ENCODE data around the gene MTARC2.

Gene MTARC2

GRCh38 chr1:220769205-220769604 is 21.1 kb downstream of the MTARC2 start:
- no peak for DNase-seq (ENCODE audit: low read depth in 2 of 2)

DNA sequence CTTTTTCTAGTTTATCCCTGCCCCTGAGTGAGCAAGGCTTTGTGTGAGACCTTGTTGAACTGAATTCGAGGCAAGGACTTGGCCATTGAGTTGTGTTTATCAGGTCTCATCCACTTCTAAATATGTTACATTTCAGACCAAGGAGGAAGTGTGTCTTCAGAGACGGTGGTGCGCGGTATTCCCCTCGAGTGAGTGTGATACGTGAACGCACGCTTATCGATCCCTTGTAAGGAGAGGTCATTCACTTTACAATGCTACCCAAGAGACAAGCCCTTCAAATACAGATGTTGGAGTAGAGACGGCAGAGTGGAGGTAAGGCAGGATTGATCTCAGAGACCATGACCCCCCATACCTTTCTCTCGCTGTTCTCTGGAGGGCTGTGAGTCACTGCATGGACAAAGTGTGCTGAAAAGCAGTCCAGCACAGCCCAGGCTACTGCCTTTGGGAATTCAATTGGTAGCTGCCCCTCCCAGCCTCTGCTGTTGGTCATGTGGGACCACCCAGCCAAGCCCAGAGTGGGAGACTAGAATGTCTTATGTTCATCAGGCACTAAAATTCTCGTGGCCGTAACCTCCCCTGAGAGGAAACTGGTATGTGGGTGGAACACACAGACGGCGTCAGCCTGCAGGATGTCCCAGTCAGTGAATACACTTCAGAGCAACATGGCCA is 22.3 kb downstream of the MTARC2 start:
- no peak for DNase-seq (ENCODE audit: low read depth in 2 of 2)

DNA sequence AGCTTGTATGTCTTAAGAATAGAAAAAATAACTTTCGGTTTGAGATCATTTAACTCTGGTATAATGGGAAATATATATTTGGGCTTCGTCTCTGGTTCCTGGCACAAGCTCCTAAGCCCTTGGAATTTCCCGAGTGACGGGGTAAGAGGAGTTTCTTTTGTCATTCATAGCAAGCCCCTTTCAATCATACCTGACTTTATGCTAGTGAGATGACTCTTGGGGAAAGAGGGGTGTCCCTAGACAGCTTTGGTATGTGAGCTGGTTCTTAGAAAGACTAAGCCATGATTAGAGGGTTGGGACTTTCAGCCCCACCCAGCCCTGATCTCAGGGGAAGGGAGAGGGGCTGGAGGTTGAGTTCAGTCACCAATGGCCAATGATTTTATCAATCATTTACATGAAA is 24.7 kb downstream of the MTARC2 start:
- no peak for DNase-seq (ENCODE audit: low read depth in 2 of 2)

- peak; percentile 19 to 23 for DNase-seq (ENCODE audit: low read depth in 2 of 2)
Measured at GRCh38 chr1:220775240-220775853, 27.2 kb downstream of the MTARC2 start.

DNA sequence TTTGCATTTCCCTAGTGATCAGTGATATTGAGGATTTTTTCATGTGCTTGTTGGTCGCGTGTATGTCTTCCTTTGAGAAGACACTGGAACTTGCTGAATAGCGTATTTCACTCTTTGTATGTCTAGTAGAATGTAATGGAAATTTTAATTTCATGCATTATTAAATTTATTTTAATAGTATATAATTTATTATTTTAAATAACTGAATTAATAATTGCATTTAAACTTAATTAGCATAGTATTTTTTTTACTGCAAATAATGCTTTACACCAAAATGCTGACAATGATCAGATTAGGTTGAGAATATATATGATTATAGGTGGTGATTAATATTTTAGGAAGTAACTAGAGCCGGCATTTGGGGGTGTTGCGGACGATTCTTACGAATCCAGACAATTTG is 28.1 kb downstream of the MTARC2 start:
- no peak for DNase-seq (ENCODE audit: low read depth in 2 of 2)

DNA sequence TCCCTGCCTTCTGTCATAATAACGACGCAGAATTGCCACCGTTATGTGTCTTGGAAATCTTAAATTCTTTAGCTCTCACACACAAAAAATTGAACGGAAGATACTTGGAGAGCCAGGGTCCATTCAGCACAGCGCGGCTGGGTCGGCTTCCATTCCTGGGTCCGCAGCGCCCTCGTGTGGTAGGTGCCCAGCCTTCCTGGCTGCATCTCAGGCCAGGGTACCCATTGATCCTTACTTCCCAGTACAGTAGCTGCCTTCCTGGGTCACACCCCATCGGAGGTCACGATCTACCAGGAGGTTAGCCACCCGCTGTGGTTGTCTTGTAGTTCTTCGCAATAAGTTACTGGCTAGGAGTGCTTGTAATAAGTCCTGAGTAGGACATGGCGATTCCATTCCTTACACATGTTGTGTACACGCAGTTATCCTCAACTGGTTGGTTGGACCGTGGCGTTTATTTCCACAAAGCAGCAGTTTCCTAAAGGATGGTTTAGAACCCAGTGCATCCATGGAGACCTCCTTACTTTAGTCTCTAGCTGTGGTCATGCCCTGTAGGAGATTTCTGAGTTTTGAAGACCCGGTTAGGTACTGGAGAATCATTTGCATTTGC is 28.7 kb downstream of the MTARC2 start:
- DNase-seq (ENCODE audit: low read depth in 2 of 2): peak; percentile 49 to 68

- DNase-seq (ENCODE audit: low read depth in 2 of 2): no peak
Measured at GRCh38 chr1:220783453-220783852, 35.3 kb downstream of the MTARC2 start.

GRCh38 chr1:220784751-220785150 is 36.6 kb downstream of the MTARC2 start:
- no peak for DNase-seq (ENCODE audit: low read depth in 2 of 2)

GRCh38 chr1:220785166-220786056 is 37.3 kb downstream of the MTARC2 start:
- DNase-seq (ENCODE audit: low read depth in 2 of 2): no peak

- DNase-seq (ENCODE audit: low read depth in 2 of 2): no peak
Measured at GRCh38 chr1:220786057-220786336, 37.9 kb downstream of the MTARC2 start.

GRCh38 chr1:220786337-220787068 is 38.4 kb downstream of the MTARC2 start, which contains the start of gene MTARC1:
Gene MTARC1, plus strand, starts transcription at chr1:220786913. Its CDS starts 32 bp downstream, at chr1:220786945.
- DNase-seq (ENCODE audit: low read depth in 2 of 2): no peak

- DNase-seq (ENCODE audit: low read depth in 2 of 2): no peak
Measured at GRCh38 chr1:220787069-220787619, 39.0 kb downstream of the MTARC2 start.

DNA sequence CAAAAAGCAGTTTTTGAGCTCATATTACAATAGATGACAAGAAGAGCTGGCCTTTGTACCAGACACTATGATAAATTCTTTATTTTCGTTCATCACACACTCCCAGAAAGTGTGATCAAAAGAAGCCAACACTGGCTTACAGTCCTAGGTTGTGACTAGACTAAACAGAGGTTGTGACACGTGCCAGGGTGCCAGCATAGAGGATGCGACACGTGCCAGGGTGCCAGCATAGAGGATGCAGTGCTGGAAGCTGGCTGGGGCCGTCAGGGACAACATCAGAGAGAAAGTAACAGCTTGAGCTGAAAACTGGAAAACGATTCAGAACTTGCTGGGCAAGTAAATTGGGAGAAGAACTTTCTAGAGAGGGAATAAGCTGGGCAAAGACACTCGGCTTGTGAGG is 40.8 kb downstream of the MTARC2 start:
- DNase-seq (ENCODE audit: low read depth in 2 of 2): no peak

DNA sequence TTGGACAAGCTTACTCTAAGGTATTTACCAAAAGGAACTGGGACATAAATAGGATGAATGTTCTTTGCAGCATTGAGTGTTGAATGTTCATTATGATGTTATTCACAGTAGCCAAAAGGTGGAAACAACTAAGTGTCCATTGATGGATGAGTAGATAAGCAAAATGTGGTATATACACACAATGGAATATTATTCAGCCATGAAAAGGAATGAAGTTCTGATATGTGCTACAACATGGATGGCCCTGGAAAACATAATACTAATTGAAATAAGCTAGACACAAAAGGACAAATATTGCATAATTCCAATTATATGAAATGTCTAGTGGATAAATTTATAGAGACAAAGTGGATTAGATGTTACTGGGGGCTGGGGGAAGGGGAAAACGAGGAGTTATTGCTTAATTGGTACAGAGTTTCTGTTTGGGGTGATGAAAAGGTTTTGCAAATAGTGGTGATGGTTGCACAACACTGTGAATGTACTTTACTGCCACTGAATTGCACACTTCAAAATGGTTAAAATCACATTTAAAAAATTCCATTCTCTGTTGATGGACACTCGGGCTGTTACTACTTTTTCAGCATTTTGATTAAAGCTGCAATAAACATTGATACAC is 41.5 kb downstream of the MTARC2 start:
- no peak for DNase-seq (ENCODE audit: low read depth in 2 of 2)

GRCh38 chr1:220791285-220791684 is 43.2 kb downstream of the MTARC2 start:
- no peak for DNase-seq (ENCODE audit: low read depth in 2 of 2)

- DNase-seq (ENCODE audit: low read depth in 2 of 2): no peak
Measured at GRCh38 chr1:220791956-220792355, 43.8 kb downstream of the MTARC2 start.

DNA sequence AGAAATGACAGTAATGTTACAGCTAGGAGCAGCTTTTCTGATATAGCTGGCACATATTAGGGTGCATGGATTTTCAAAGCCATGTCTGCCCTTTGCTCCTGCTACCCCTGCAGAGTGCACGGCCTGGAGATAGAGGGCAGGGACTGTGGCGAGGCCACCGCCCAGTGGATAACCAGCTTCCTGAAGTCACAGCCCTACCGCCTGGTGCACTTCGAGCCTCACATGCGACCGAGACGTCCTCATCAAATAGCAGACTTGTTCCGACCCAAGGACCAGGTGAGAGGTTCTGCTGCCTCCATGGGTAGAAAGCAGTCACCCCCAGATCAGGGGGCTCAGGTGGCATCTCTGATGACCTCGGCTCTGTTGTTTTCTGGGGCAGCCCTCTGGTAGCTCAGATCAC is 48.4 kb downstream of the MTARC2 start:
- no peak for DNase-seq (ENCODE audit: low read depth in 2 of 2)

DNA sequence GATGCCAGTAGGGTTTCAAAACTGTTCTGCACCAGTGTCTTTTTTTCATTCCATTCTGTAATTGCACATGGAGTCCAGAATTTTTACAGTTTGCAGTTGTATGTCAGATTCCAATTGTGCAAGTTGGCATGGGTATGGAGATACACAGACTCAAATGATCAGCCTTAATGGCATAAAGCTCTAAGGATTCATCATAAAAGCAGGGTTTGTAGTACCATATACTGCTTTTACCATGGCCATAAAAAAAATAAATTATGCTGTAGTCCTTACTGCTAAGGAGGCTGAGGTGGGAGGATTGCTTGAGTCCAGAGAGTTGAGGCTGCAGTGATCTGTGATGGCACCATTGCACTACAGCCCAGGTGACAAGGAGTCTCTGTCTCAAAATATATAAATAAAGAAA is 48.9 kb downstream of the MTARC2 start:
- no peak for DNase-seq (ENCODE audit: low read depth in 2 of 2)

DNA sequence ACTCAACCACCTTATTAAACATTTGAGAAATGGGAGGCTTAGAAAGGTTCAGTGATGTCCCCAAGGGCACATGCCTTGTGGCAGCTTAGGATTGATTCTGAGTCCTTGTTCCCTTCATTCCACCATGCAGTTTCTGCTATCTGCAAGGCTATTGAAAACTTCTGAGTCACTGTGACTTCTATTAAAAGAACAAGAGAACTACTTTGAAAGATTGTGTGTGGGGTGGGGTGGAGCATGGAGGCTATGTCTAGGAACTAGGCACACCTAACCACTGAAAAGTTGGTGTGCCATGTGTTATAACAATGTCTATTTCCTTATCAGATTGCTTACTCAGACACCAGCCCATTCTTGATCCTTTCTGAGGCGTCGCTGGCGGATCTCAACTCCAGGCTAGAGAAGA is 49.4 kb downstream of the MTARC2 start:
- DNase-seq (ENCODE audit: low read depth in 2 of 2): no peak

- no peak for DNase-seq (ENCODE audit: low read depth in 2 of 2)
Measured at GRCh38 chr1:220798338-220798737, 50.2 kb downstream of the MTARC2 start.

GRCh38 chr1:220800262-220800661 is 52.1 kb downstream of the MTARC2 start:
- DNase-seq (ENCODE audit: low read depth in 2 of 2): no peak
